H1 (cell line): ENCODE results near the gene CHPF2. TPM values are rescaled to one million over a fixed set of nuclear protein-coding genes. Genes with fewer than 3 reads are reported as not detected.

ENCODE experiments used
- CHD2 ChIP-seq: IDR thresholded peaks from 2 replicates; pipeline ENCODE4 v1.6.1; 2012; ENCODE audit warnings: low read length, improper control_type of control experiment
- CREB1 ChIP-seq: IDR thresholded peaks from 2 replicates; pipeline ENCODE4 v1.6.1; 2012; ENCODE audit warnings: inconsistent platforms
- CTCF ChIP-seq, 3 experiments: IDR thresholded peaks; 1 replicate in 2 of 3; 2 replicates in 1 of 3; pipeline versions ENCODE4 v1.5.1 to v1.6.1; 2011; ENCODE audit warnings: low read length in 3 of 3, mild to moderate bottlenecking in 3 of 3, inconsistent platforms in 2 of 3, low read depth in 1 of 3, moderate library complexity in 1 of 3; ENCODE audit not compliant: insufficient read depth in 1 of 3; ENCODE audit errors: control extremely low read depth in 1 of 3
- E2F6 ChIP-seq: IDR thresholded peaks from 2 replicates; pipeline ENCODE4 v1.6.1; 2012; ENCODE audit warnings: inconsistent platforms
- EGR1 ChIP-seq: IDR thresholded peaks from 2 replicates; pipeline ENCODE4 v1.6.1; 2011; ENCODE audit warnings: low read depth, low read length, borderline replicate concordance
- EP300 ChIP-seq, 2 experiments: IDR thresholded peaks; 1 replicate in 1 of 2; 2 replicates in 1 of 2; pipeline ENCODE4 v1.6.1; 2011 to 2012; ENCODE audit warnings: low read depth in 2 of 2, low read length in 2 of 2, mild to moderate bottlenecking in 2 of 2, borderline replicate concordance in 1 of 2, inconsistent platforms in 1 of 2, moderate library complexity in 1 of 2
- HDAC6 ChIP-seq: IDR thresholded peaks from one replicate; pipeline ENCODE4 v1.7.1; 2012; ENCODE audit warnings: low read depth, mild to moderate bottlenecking, inconsistent platforms, low read length, moderate library complexity
- JUND ChIP-seq: IDR thresholded peaks from 2 replicates; pipeline ENCODE4 v1.6.1; 2011; ENCODE audit warnings: mild to moderate bottlenecking, improper control_type of control experiment, low read length
- NANOG ChIP-seq: IDR thresholded peaks from 2 replicates; pipeline ENCODE4 v1.6.1; 2011; ENCODE audit warnings: low read length, low read depth, mild to moderate bottlenecking, inconsistent platforms; ENCODE audit not compliant: insufficient read depth, poor library complexity, severe bottlenecking
- POLR2A ChIP-seq, 2 experiments: IDR thresholded peaks; 1 replicate in 1 of 2; 2 replicates in 1 of 2; pipeline ENCODE4 v1.6.1; 2011; ENCODE audit warnings: low read depth in 2 of 2, low read length in 2 of 2, mild to moderate bottlenecking in 2 of 2; ENCODE audit errors: control extremely low read depth in 1 of 2
- POLR2AphosphoS5 ChIP-seq: IDR thresholded peaks from 2 replicates; pipeline ENCODE4 v1.6.1; 2011; ENCODE audit warnings: low read depth, low read length
- SP4 ChIP-seq: IDR thresholded peaks from 2 replicates; pipeline ENCODE4 v1.6.1; 2012; ENCODE audit warnings: low read length, inconsistent platforms
- TAF1 ChIP-seq: IDR thresholded peaks from 2 replicates; pipeline ENCODE4 v1.6.1; 2011; ENCODE audit warnings: mild to moderate bottlenecking, low read depth, low read length
- polyA plus RNA-seq, 7 experiments: library from polyadenylated mRNA; depleted of rRNA in 3 of 7; stranded (reverse) in 5 of 7; unstranded in 2 of 7; fragments of >200 nt in 5 of 7; fragments of 200-250 nt in 2 of 7; gene quantifications; 1 replicate in 5 of 7; 2 replicates in 1 of 7; 4 replicates in 1 of 7; pipeline versions ENCODE4 v1.2.1 to v1.2.3, GENCODE V29; 2011 to 2013; ENCODE audit warnings: missing spikeins in 2 of 7, mixed read lengths in 2 of 7
- total RNA-seq: library from RNA; stranded (reverse); fragmentation: NEBNext Ultra II Directional; extraction: Animal tissue kit (Norgen Biotek cat#: 25700); gene quantifications from 2 replicates; pipeline ENCODE4 v1.2.1, GENCODE V29; 2021
- TF ChIP-seq, protein P1 (sequence below): IDR thresholded peaks from 2 replicates; pipeline ENCODE4 v1.6.1; 2012; ENCODE audit warnings: low read length, inconsistent platforms

The CHPF2 gene
- total and polyA plus RNA-seq, 2 of the 8 experiments (the other 6 are each of a cell fraction or from before 2014, with no cell fraction given) = 14.4 to 20.6 TPM

GRCh38 chr7:151245360-151246101 is 13.2 kb downstream of the CHPF2 start (continued):
- TF ChIP-seq NANOG (no peak), CHD2 (no peak), TAF1 (no peak), HDAC6 (no peak), CTCF (IDR thresholded peaks at IDR 0.05; ENCODE audit: control extremely low read depth in 1 of 3, insufficient read depth in 1 of 3, low read depth in 1 of 3, low read length in 3 of 3) (peak in 2 of 3 experiments; percentile 40 to 87; a peak in 3 of 4 replicates), SP4 (no peak), JUND (no peak), CREB1 (no peak), POLR2AphosphoS5 (no peak), EGR1 (peak; percentile 88), EP300 (IDR thresholded peaks at IDR 0.05; ENCODE audit: borderline replicate concordance in 1 of 2, low read depth in 2 of 2, low read length in 2 of 2) (no peak), E2F6 (no peak), POLR2A (IDR thresholded peaks at IDR 0.05; ENCODE audit: control extremely low read depth in 1 of 2, low read depth in 2 of 2, low read length in 2 of 2) (no peak)
- TF ChIP-seq, protein P1, sequence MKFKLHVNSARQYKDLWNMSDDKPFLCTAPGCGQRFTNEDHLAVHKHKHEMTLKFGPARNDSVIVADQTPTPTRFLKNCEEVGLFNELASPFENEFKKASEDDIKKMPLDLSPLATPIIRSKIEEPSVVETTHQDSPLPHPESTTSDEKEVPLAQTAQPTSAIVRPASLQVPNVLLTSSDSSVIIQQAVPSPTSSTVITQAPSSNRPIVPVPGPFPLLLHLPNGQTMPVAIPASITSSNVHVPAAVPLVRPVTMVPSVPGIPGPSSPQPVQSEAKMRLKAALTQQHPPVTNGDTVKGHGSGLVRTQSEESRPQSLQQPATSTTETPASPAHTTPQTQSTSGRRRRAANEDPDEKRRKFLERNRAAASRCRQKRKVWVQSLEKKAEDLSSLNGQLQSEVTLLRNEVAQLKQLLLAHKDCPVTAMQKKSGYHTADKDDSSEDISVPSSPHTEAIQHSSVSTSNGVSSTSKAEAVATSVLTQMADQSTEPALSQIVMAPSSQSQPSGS = no peak
